ENCODE measurements around the gene ST8SIA5.

DNA sequence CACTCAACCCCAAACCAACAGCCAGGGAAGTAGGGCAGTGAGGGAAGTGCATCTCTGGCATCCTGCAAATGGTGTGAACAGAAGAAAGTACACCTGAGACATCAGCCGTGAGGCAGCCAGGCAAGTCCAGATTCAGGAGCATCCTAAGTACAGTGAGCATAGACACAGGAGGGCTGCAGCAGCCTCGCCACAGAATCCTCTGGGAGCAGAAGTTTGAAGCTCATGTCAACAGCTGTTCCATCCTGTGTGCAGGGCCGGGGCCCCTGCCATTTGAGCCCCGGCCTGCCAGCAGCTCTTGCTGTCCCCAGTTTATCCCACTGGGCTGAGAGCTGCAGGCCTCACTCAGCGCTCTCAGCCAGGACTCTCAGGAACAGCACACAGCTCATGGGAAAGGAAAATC, 114.3 kb downstream of the ST8SIA5 start:
- TF ChIP-seq, protein P1, sequence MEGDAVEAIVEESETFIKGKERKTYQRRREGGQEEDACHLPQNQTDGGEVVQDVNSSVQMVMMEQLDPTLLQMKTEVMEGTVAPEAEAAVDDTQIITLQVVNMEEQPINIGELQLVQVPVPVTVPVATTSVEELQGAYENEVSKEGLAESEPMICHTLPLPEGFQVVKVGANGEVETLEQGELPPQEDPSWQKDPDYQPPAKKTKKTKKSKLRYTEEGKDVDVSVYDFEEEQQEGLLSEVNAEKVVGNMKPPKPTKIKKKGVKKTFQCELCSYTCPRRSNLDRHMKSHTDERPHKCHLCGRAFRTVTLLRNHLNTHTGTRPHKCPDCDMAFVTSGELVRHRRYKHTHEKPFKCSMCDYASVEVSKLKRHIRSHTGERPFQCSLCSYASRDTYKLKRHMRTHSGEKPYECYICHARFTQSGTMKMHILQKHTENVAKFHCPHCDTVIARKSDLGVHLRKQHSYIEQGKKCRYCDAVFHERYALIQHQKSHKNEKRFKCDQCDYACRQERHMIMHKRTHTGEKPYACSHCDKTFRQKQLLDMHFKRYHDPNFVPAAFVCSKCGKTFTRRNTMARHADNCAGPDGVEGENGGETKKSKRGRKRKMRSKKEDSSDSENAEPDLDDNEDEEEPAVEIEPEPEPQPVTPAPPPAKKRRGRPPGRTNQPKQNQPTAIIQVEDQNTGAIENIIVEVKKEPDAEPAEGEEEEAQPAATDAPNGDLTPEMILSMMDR (IDR thresholded peaks at IDR 0.05), result no peak
- TF ChIP-seq POLR2A (IDR thresholded peaks at IDR 0.05), result no peak
